Activated CD8-positive, alpha-beta memory T cell treated with anti-CD3 and anti-CD28 coated beads, Interleukin-2, amount 50 U/mL, for 24 hours (primary cell): ENCODE measurements around the gene MED9.

Source experiments
- DNase-seq: peaks from one replicate; pipeline ENCODE4 v3.0.0-alpha.2; 2020; ENCODE audit errors: extremely low read depth

Gene MED9

GRCh38 chr17:17491031-17491471 is 14.3 kb downstream of the MED9 start:
- no peak for DNase-seq

GRCh38 chr17:17491546-17491988 is 14.8 kb downstream of the MED9 start:
- DNase-seq, result no peak

GRCh38 chr17:17492085-17492484 is 15.3 kb downstream of the MED9 start:
- DNase-seq, result no peak

GRCh38 chr17:17492571-17492970 is 15.8 kb downstream of the MED9 start:
- DNase-seq, result no peak

GRCh38 chr17:17493249-17493985 is 16.6 kb downstream of the MED9 start:
- DNase-seq, result no peak

GRCh38 chr17:17493986-17494466 is 17.2 kb downstream of the MED9 start:
- DNase-seq, result no peak

- no peak for DNase-seq
Measured at GRCh38 chr17:17494499-17494869, 17.7 kb downstream of the MED9 start.

- DNase-seq, result no peak
Measured at GRCh38 chr17:17494870-17495535, 18.2 kb downstream of the MED9 start.

GRCh38 chr17:17495536-17496188 is 18.9 kb downstream of the MED9 start:
- no peak for DNase-seq

GRCh38 chr17:17496189-17497064 is 19.6 kb downstream of the MED9 start, which contains the start of gene RASD1:
TSS of gene RASD1 (minus strand) at chr17:17496395. CDS start at chr17:17496181, 214 bp downstream.
- DNase-seq, result peak; percentile 33

GRCh38 chr17:17497065-17497844 is 20.5 kb downstream of the MED9 start:
- no peak for DNase-seq

GRCh38 chr17:17497845-17498520 is 21.2 kb downstream of the MED9 start:
- no peak for DNase-seq

GRCh38 chr17:17498606-17499301 is 22.0 kb downstream of the MED9 start:
- DNase-seq, result no peak

- DNase-seq, result no peak
Measured at GRCh38 chr17:17499402-17500145, 22.8 kb downstream of the MED9 start.

GRCh38 chr17:17500999-17501605 is 24.3 kb downstream of the MED9 start:
- no peak for DNase-seq

- no peak for DNase-seq
Measured at GRCh38 chr17:17502741-17503565, 26.2 kb downstream of the MED9 start.

- no peak for DNase-seq
Measured at GRCh38 chr17:17503566-17504130, 26.8 kb downstream of the MED9 start.
